Lower leg skin (tissue), 3 donors: ENCODE results near the gene TXNRD2.

ENCODE experiments used
- CTCF ChIP-seq, 3 donors: fragments of 450-650 bp; IDR thresholded peaks; one replicate each; pipeline ENCODE4 v1.5.1; 2016; ENCODE audit warnings: antibody characterized with exemption in 3 of 3, mild to moderate bottlenecking in 3 of 3, moderate library complexity in 2 of 3
- POLR2A ChIP-seq, 2 donors: fragments of 450-650 bp; IDR thresholded peaks; one replicate each; pipeline ENCODE4 v1.6.1; 2016 to 2017; ENCODE audit warnings: antibody characterized with exemption in 2 of 2, mild to moderate bottlenecking in 1 of 2, moderate library complexity in 1 of 2

- TF ChIP-seq CTCF (IDR thresholded peaks at IDR 0.05) (no peak), POLR2A (IDR thresholded peaks at IDR 0.05) (no peak)
Observed at GRCh38 chr22:19988331-19988808, 46.8 kb upstream of the TXNRD2 start.
